Suprapubic skin (tissue), 4 donors: ENCODE measurements around the gene ITGB4. TPM values are rescaled to one million over a fixed set of nuclear protein-coding genes. Genes with fewer than 3 reads are reported as not detected.
A peak's percentile ranks its signal among the peaks of the same experiment; 100 is the strongest.

ENCODE experiments used
- DNase-seq, 2 donors: peaks; one replicate each; pipeline ENCODE4 v3.0.0-alpha.2; 2019; ENCODE audit warnings: low spot score in 2 of 2
- H3K27ac ChIP-seq: fragments of 200-600 bp; sonication (generic); one replicate; pipeline ENCODE4 v1.5.1; 2019
- H3K27me3 ChIP-seq: fragments of 200-600 bp; sonication (generic); one replicate; pipeline ENCODE4 v1.5.1; 2019
- H3K36me3 ChIP-seq: fragments of 200-600 bp; sonication (generic); one replicate; pipeline ENCODE4 v1.5.1; 2019
- H3K4me1 ChIP-seq: fragments of 200-600 bp; sonication (generic); one replicate; pipeline ENCODE4 v1.5.1; 2019
- H3K4me3 ChIP-seq: fragments of 200-600 bp; sonication (generic); one replicate; pipeline ENCODE4 v1.5.1; 2019; ENCODE audit warnings: mild to moderate bottlenecking
- H3K9me3 ChIP-seq: fragments of 200-600 bp; sonication (generic); one replicate; pipeline ENCODE4 v1.5.1; 2019
- EP300 ChIP-seq: sonication (generic); formaldehyde crosslinking; IDR thresholded peaks from one replicate; pipeline ENCODE4 v1.6.1; 2017; ENCODE audit warnings: antibody characterized with exemption
- POLR2A ChIP-seq, 2 donors: fragments of 450-650 bp; IDR thresholded peaks; one replicate each; pipeline ENCODE4 v1.6.1; 2017; ENCODE audit warnings: antibody characterized with exemption in 2 of 2, mild to moderate bottlenecking in 2 of 2, moderate library complexity in 2 of 2
- POLR2AphosphoS5 ChIP-seq, 3 donors: sonication (generic); formaldehyde crosslinking; IDR thresholded peaks; one replicate each; pipeline ENCODE4 v1.6.1; 2017; ENCODE audit warnings: antibody characterized with exemption in 3 of 3
- WGBS: methylation state at CpG from one replicate; pipeline ENCODE4 v1.1.5; 2018; 5-methylcytosine and 5-hydroxymethylcytosine counted together
- total RNA-seq, 4 donors: library from RNA; depleted of rRNA; stranded (reverse); fragments of >200 nt; gene quantifications; one replicate each; pipeline ENCODE4 v1.1.0, GENCODE V29; 2016
- TF ChIP-seq, protein P1 (sequence below), 2 donors: fragments of 200-600 bp in 1 of 2; fragments of 450-650 bp in 1 of 2; sonication (generic) in 1 of 2; IDR thresholded peaks; one replicate each; pipeline ENCODE4 v1.5.1; 2016 to 2019; ENCODE audit warnings: antibody characterized with exemption in 2 of 2, mild to moderate bottlenecking in 1 of 2, moderate library complexity in 1 of 2

Gene ITGB4
- total RNA-seq, 4 donors from 2014 or later: 382 to 583 (median 474) TPM

DNA sequence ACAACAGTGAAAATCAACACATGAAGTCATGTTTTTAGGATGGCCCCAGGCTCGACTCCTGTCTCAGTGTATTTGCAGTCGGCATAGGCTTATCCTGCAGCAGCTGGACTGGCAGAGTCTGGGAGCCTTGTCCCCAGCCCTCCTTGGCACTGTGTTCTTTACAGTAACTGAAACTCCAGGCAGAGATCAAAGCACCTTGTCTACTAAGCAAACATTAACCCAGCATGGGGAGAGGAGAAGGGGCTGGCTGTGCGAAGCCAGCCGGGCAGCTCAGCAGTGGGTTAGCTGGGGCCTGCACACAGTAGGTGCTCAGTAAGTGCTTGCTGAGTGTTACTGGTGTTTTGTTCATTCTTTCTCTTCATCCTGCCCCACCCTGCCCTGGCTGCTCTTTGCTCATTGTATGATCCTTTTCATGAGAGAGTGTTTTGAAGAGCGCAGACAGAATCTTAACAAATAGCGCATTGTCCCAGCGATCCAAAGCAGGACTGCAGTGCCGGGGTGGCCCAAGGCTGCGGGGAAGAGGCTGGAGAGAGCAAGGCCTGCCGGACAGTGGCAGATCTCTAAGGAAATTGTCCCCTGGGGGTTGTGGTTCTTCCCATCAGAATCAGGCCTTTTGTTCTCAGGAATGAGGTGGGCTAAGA, 23.5 kb upstream of the ITGB4 start:
- WGBS: 51% methylated on average over 10 of the region's 10 CpGs

DNA sequence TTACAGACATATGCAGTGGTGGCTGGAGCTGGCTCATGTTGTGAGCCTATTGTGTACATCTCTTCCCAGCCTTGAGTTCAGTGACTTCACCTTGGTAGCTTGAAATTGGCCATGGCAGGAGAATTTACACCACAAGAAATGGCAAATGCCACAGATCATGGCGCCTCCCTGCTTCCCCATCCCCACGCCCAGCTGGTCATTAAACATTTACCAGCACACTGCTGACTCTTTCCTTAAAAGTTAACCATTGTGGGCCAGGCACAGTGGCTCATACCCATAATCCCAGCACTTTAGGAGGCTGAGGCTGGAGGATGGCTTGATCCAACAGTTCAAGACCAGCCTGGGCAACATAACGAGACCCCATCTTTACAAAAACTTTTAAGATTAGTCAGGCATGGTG, 22.6 kb upstream of the ITGB4 start:
- H3K27ac ChIP-seq: peak overlapping the region; percentile 97
- peaks cover 39% of the 10 kb centered on the region for H3K36me3 ChIP-seq
- no peaks in the 10 kb centered on the region for H3K27me3 ChIP-seq
- H3K9me3 ChIP-seq: no peaks in the 10 kb centered on the region
- peaks cover 87% of the 10 kb centered on the region for H3K4me1 ChIP-seq
- DNase-seq: no peak
- no peak overlapping the region for H3K4me3 ChIP-seq
- WGBS: 83% methylated on average over 3 of the region's 3 CpGs
- TF ChIP-seq EP300 (no peak), POLR2A (IDR thresholded peaks at IDR 0.05) (no peak)
- TF ChIP-seq, protein P1, sequence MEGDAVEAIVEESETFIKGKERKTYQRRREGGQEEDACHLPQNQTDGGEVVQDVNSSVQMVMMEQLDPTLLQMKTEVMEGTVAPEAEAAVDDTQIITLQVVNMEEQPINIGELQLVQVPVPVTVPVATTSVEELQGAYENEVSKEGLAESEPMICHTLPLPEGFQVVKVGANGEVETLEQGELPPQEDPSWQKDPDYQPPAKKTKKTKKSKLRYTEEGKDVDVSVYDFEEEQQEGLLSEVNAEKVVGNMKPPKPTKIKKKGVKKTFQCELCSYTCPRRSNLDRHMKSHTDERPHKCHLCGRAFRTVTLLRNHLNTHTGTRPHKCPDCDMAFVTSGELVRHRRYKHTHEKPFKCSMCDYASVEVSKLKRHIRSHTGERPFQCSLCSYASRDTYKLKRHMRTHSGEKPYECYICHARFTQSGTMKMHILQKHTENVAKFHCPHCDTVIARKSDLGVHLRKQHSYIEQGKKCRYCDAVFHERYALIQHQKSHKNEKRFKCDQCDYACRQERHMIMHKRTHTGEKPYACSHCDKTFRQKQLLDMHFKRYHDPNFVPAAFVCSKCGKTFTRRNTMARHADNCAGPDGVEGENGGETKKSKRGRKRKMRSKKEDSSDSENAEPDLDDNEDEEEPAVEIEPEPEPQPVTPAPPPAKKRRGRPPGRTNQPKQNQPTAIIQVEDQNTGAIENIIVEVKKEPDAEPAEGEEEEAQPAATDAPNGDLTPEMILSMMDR (IDR thresholded peaks at IDR 0.05): no peak

More for the DNA sequence above, 23.5 kb upstream of the ITGB4 start:
- Histone ChIP-seq H3K36me3 (peaks cover 30% of the 10 kb centered on the region), H3K9me3 (no peaks in the 10 kb centered on the region), H3K27me3 (no peaks in the 10 kb centered on the region), H3K4me3 (no peak overlapping the region), H3K4me1 (peaks cover 96% of the 10 kb centered on the region), H3K27ac (peak overlapping the region; percentile 97)
- peak in 1 of 2 donors; percentile 77 for DNase-seq
- TF ChIP-seq, protein P1 (IDR thresholded peaks at IDR 0.05): no peak
- TF ChIP-seq EP300: no peak
- TF ChIP-seq POLR2AphosphoS5 (IDR thresholded peaks at IDR 0.05): no peak
- TF ChIP-seq POLR2A (IDR thresholded peaks at IDR 0.05): no peak

DNA sequence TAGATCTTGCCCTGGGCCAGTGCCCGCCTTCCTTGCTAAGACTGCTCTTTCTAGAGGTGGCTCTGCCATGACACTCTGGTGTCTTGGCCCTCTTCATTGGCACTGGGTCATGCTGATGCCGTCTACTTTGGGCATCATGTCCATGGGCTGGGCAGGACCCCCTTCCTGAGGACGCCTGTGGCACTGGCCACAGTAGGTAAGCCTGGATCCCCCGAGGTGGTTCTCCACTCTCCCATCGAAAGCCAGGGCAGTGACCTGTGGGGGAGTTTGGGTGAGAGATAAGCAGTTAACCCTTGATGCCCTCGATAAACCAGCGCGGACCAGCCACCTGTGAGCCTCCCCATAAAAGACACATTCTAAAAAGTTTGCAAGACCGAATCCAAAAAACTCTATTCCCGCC, 20.0 kb upstream of the ITGB4 start:
- WGBS: 90% methylated on average over 10 of the region's 10 CpGs
- H3K36me3 ChIP-seq: peaks cover 64% of the 10 kb centered on the region
- TF ChIP-seq POLR2AphosphoS5 (IDR thresholded peaks at IDR 0.05) (no peak), POLR2A (IDR thresholded peaks at IDR 0.05) (no peak), EP300 (no peak)
- DNase-seq: peak in 1 of 2 donors; percentile 60
- H3K27ac ChIP-seq: peak overlapping the region; percentile 97
- H3K4me1 ChIP-seq: peaks cover 64% of the 10 kb centered on the region
- no peaks in the 10 kb centered on the region for H3K27me3 ChIP-seq
- H3K9me3 ChIP-seq: no peaks in the 10 kb centered on the region
- H3K4me3 ChIP-seq: no peak overlapping the region

DNA sequence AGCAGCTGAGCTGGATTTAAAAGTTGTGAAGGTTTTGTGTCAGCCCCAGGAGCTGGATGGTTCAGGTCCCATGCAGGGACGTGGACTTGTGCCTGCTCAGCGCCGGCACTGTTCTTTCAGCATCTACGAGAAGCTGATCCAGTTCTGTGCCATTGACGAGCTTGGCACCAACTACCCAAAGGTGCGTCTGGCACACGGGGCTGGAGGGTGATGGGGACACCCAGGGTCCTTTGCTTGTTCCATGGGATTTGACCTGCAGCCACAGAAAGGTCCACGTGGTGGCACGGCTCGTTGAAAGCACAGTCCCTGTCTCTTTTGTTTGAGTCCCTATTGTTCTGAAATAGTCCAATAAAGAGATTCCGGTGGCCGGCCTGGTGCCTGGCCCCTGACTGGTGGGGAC, 18.1 kb upstream of the ITGB4 start:
- Histone ChIP-seq H3K36me3 (peaks cover 83% of the 10 kb centered on the region), H3K9me3 (no peaks in the 10 kb centered on the region), H3K4me1 (peaks cover 59% of the 10 kb centered on the region), H3K27me3 (no peaks in the 10 kb centered on the region), H3K27ac (no peak overlapping the region), H3K4me3 (no peak overlapping the region)
- peak in 1 of 2 donors; percentile 55 for DNase-seq
- TF ChIP-seq POLR2AphosphoS5 (IDR thresholded peaks at IDR 0.05) (no peak), EP300 (no peak), POLR2A (IDR thresholded peaks at IDR 0.05) (no peak)
- TF ChIP-seq, protein P1 (IDR thresholded peaks at IDR 0.05): no peak
- 80% methylated on average over 2 of the region's 12 CpGs for WGBS

DNA sequence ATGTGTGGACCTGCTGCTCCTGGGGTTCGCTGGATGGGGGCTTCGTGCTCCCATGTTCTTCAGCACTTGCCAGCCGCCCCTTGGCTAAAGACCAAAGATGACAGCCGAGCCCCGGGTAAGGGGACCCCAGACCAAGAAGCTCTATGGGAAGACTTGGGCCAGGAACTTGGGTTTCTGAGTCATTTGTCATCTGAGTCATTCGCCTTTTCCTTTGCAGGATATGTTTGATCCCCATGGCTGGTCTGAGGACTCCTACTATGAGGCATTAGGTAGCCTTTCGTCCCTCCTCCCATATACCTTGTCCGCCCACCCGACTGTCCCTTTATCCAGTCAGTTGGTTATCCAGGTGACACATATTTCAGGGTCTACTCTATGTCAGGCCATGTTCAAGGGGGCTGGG, 17.7 kb upstream of the ITGB4 start:
- 95% methylated on average over 9 of the region's 9 CpGs for WGBS
- H3K27me3 ChIP-seq: no peaks in the 10 kb centered on the region
- H3K4me1 ChIP-seq: peaks cover 55% of the 10 kb centered on the region
- no peak overlapping the region for H3K4me3 ChIP-seq
- H3K27ac ChIP-seq: no peak overlapping the region
- no peak for DNase-seq
- no peaks in the 10 kb centered on the region for H3K9me3 ChIP-seq
- peaks cover 87% of the 10 kb centered on the region for H3K36me3 ChIP-seq
- TF ChIP-seq POLR2A (IDR thresholded peaks at IDR 0.05): no peak
- TF ChIP-seq EP300: no peak
- TF ChIP-seq POLR2AphosphoS5 (IDR thresholded peaks at IDR 0.05): no peak
- TF ChIP-seq, protein P1 (IDR thresholded peaks at IDR 0.05): no peak
